Panc1 (cell line): ENCODE data around the gene LPCAT4. TPM values are rescaled to one million over a fixed set of nuclear protein-coding genes. Genes with fewer than 3 reads are reported as not detected.

ENCODE experiments used
- ATAC-seq: fragments of 200-7000 bp; cut with Tn5 transposase; 2 replicates; pipeline ENCODE4 v1.9.1; 2020; ENCODE audit warnings: mild to moderate bottlenecking, moderate library complexity
- BruUV-seq: library from RNA; stranded (reverse); fragments of 400-500 nt; replicated peaks from 2 replicates; lab custom pipeline; 2021; lab: Mats Ljungman, UMichigan
- CTCF ChIA-PET: fragments of 300-600 bp; sonication (Branson Sonifier 250); formaldehyde crosslinking; loops from one replicate; lab custom pipeline; 2022; ENCODE audit warnings: antibody characterized with exemption; lab: Charles Lee
- POLR2A ChIA-PET: fragments of 300-600 bp; sonication (Branson Sonifier 250); formaldehyde crosslinking; loops from one replicate; lab custom pipeline; 2022; ENCODE audit warnings: antibody characterized with exemption; lab: Charles Lee
- DNase-seq: peaks from one replicate; pipeline ENCODE4 v3.0.0-alpha.2; 2010; ENCODE audit warnings: low read depth, low spot score
- H3K27ac ChIP-seq: 2 replicates; pipeline ENCODE4 v1.5.1; 2011; ENCODE audit warnings: mild to moderate bottlenecking, low read length, inconsistent platforms
- H3K27me3 ChIP-seq: fragments of 200-500 bp; sonication (Bioruptor generic); 2 replicates; pipeline ENCODE4 v1.6.0; 2014; ENCODE audit warnings: low read length, inconsistent platforms; ENCODE audit not compliant: control insufficient read depth, insufficient read depth
- H3K36me3 ChIP-seq: fragments of 200-500 bp; sonication (Bioruptor generic); 2 replicates; pipeline ENCODE4 v1.5.1; 2014; ENCODE audit warnings: inconsistent platforms, mild to moderate bottlenecking, low read length, moderate library complexity; ENCODE audit not compliant: control insufficient read depth, insufficient read depth
- H3K4me1 ChIP-seq: 2 replicates; pipeline ENCODE4 v1.5.1; 2011; ENCODE audit warnings: inconsistent platforms, mild to moderate bottlenecking, low read length, moderate library complexity; ENCODE audit not compliant: control insufficient read depth, insufficient read depth
- H3K4me3 ChIP-seq, 2 experiments: 2 replicates each; pipeline ENCODE4 v1.5.1; 2011 to 2012; ENCODE audit warnings: low read depth in 2 of 2, low read length in 2 of 2, mild to moderate bottlenecking in 2 of 2, inconsistent platforms in 1 of 2, moderate library complexity in 1 of 2
- H3K9me3 ChIP-seq: fragments of 200-500 bp; sonication (Bioruptor generic); 2 replicates; pipeline ENCODE4 v1.5.1; 2014; ENCODE audit warnings: low read depth, mild to moderate bottlenecking, inconsistent platforms, low read length, moderate library complexity; ENCODE audit not compliant: control insufficient read depth, insufficient read depth
- POLR2AphosphoS5 ChIP-seq: IDR thresholded peaks from 2 replicates; pipeline ENCODE4 v1.6.1; 2012; ENCODE audit warnings: mild to moderate bottlenecking, low read depth, low read length, moderate library complexity
- in situ Hi-C: cut with HindIII; loops from 2 replicates; pipeline ENCODE4 v1.10.0; 2016; ENCODE audit warnings: low sequenced_read_pairs, low pct_unique_long_range_greater_than_20kb
- intact Hi-C: fragments of 100-400 bp; cut with micrococcal nuclease; formaldehyde crosslinking; loops from one replicate; pipeline ENCODE4 v1.10.0; 2022; ENCODE audit not compliant: unreplicated experiment
- microRNA-seq: library from miRNA; unstranded; fragments of <30 nt; microRNA quantifications from one replicate; pipeline ENCODE4 v1.1.0, GENCODE V29; 2020; ENCODE audit not compliant: unreplicated experiment
- total RNA-seq: library from RNA; stranded (reverse); gene quantifications from one replicate; pipeline ENCODE4 v1.2.1, GENCODE V29; 2021; ENCODE audit not compliant: unreplicated experiment
- TF ChIP-seq, protein P1 (sequence below), 2 experiments: IDR thresholded peaks; 2 replicates each; pipeline ENCODE4 v1.6.1; 2011 to 2012; ENCODE audit warnings: low read depth in 2 of 2, control low read depth in 1 of 2, low read length in 1 of 2, mild to moderate bottlenecking in 1 of 2, moderate library complexity in 1 of 2; ENCODE audit not compliant: insufficient read depth in 1 of 2

LPCAT4 gene
- total RNA-seq, 1 experiment from 2014 or later, result 58.5 TPM

- no peaks in the 10 kb centered on the region for H3K36me3 ChIP-seq
- ATAC-seq, result no peak
- ChIA-PET POLR2A (no interaction called here), CTCF (no interaction called here)
- no peaks in the 10 kb centered on the region for H3K27me3 ChIP-seq
- DNase-seq, result no peak
- no peak overlapping the region for H3K27ac ChIP-seq
- TF ChIP-seq, protein P1, sequence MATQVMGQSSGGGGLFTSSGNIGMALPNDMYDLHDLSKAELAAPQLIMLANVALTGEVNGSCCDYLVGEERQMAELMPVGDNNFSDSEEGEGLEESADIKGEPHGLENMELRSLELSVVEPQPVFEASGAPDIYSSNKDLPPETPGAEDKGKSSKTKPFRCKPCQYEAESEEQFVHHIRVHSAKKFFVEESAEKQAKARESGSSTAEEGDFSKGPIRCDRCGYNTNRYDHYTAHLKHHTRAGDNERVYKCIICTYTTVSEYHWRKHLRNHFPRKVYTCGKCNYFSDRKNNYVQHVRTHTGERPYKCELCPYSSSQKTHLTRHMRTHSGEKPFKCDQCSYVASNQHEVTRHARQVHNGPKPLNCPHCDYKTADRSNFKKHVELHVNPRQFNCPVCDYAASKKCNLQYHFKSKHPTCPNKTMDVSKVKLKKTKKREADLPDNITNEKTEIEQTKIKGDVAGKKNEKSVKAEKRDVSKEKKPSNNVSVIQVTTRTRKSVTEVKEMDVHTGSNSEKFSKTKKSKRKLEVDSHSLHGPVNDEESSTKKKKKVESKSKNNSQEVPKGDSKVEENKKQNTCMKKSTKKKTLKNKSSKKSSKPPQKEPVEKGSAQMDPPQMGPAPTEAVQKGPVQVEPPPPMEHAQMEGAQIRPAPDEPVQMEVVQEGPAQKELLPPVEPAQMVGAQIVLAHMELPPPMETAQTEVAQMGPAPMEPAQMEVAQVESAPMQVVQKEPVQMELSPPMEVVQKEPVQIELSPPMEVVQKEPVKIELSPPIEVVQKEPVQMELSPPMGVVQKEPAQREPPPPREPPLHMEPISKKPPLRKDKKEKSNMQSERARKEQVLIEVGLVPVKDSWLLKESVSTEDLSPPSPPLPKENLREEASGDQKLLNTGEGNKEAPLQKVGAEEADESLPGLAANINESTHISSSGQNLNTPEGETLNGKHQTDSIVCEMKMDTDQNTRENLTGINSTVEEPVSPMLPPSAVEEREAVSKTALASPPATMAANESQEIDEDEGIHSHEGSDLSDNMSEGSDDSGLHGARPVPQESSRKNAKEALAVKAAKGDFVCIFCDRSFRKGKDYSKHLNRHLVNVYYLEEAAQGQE (IDR thresholded peaks at IDR 0.05; ENCODE audit: insufficient read depth in 1 of 2, low read depth in 2 of 2, low read length in 1 of 2), result no peak
- no peak for TF ChIP-seq POLR2AphosphoS5
- peaks cover 2% of the 10 kb centered on the region; the same call in 1 of the 2 replicates for H3K4me1 ChIP-seq
- BruUV-seq, result no TSS peak
- in situ Hi-C loops (no loop called here), intact Hi-C loops (no loop called here)
- H3K9me3 ChIP-seq, result no peaks in the 10 kb centered on the region
- no peak overlapping the region for H3K4me3 ChIP-seq
Measured at GRCh38 chr15:34311563-34311962, 55.4 kb downstream of the LPCAT4 start.

Small RNAs within 50 kb of the gene (microRNA-seq; reads per million reads assigned to microRNA genes)
- gene MIR1233-1, result not detected

Other genes starting within 250 kb of the LPCAT4 start
- gene KATNBL1, start 157.1 kb downstream of the LPCAT4 start, total RNA-seq, result 46.1 TPM
- gene EMC4, start 142.2 kb downstream of the LPCAT4 start, total RNA-seq, result 99.2 TPM
- 19.5 TPM for gene SLC12A6, start 29.4 kb downstream of the LPCAT4 start, total RNA-seq
- 306 TPM for gene NOP10, start 24.1 kb downstream of the LPCAT4 start, total RNA-seq
- gene NUTM1, start 23.9 kb downstream of the LPCAT4 start, total RNA-seq, result 0.05 TPM
- 99.1 TPM for gene GOLGA8A, start 70.6 kb upstream of the LPCAT4 start, total RNA-seq
- gene GOLGA8B, start 216.5 kb upstream of the LPCAT4 start, total RNA-seq, result 161 TPM